Measurements from ENCODE around the gene ADCY1. TPM values are rescaled to one million over a fixed set of nuclear protein-coding genes. Genes with fewer than 3 reads are reported as not detected.

The ADCY1 gene
- total and polyA plus RNA-seq, 3 donors from 2014 or later, result 6.6 to 14.1 (median 13.7) TPM

DNA sequence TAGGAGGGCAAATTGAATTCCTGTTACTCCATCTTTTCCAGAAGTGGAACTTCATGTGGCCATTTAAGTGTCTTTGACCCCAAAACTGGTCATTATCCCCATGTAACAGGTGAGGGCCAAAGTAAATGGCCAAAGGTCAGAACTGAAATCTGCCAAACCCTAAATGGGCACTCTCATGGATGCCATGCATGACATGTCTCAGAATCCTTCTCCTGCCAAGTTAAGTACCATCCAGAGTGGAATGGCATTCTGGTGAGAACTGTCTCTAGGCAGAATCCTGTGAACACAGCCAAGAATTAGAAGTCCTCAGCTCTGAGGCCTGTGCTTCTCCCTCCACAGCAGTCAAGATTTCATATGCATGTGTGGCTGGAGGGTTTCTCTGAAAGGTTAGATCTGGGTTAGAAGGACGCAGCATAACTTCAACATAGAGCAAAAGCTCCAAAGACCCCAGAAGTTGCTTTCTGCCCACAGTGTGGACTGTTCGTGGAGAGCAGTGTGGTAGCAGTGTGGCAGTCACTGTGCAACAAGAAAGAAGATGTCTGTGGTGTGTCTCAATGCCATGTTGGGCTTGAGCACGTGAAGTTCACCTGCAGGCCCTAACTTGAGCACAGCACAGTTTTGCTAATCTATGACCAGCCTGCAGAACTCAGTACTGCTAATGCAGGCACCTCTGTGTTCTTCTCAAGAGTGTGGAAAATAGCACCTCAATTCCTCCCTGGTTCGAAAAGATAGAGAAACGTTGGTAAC, 121.3 kb downstream of the ADCY1 start:
- no peaks in the 10 kb centered on the region for H3K36me3 ChIP-seq (ENCODE audit: low read depth, missing control alignments)
- DNase-seq, result no peak
- H3K9me3 ChIP-seq, result no peaks in the 10 kb centered on the region
- intact Hi-C loops (cut with DNase I; ENCODE audit: low total_unique reads), result no loop called here
- H3K27ac ChIP-seq, result no peak overlapping the region
- H3K4me3 ChIP-seq, result no peak overlapping the region
- TF ChIP-seq, protein P1, sequence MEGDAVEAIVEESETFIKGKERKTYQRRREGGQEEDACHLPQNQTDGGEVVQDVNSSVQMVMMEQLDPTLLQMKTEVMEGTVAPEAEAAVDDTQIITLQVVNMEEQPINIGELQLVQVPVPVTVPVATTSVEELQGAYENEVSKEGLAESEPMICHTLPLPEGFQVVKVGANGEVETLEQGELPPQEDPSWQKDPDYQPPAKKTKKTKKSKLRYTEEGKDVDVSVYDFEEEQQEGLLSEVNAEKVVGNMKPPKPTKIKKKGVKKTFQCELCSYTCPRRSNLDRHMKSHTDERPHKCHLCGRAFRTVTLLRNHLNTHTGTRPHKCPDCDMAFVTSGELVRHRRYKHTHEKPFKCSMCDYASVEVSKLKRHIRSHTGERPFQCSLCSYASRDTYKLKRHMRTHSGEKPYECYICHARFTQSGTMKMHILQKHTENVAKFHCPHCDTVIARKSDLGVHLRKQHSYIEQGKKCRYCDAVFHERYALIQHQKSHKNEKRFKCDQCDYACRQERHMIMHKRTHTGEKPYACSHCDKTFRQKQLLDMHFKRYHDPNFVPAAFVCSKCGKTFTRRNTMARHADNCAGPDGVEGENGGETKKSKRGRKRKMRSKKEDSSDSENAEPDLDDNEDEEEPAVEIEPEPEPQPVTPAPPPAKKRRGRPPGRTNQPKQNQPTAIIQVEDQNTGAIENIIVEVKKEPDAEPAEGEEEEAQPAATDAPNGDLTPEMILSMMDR (IDR thresholded peaks at IDR 0.05), result no peak
- no peak for TF ChIP-seq POLR2A (IDR thresholded peaks at IDR 0.05)
- H3K27me3 ChIP-seq, result no peaks in the 10 kb centered on the region
- 85 to 87% methylated on average over 5 of the region's 5 CpGs for WGBS, 2 donors
- no peaks in the 10 kb centered on the region for H3K4me1 ChIP-seq

DNA sequence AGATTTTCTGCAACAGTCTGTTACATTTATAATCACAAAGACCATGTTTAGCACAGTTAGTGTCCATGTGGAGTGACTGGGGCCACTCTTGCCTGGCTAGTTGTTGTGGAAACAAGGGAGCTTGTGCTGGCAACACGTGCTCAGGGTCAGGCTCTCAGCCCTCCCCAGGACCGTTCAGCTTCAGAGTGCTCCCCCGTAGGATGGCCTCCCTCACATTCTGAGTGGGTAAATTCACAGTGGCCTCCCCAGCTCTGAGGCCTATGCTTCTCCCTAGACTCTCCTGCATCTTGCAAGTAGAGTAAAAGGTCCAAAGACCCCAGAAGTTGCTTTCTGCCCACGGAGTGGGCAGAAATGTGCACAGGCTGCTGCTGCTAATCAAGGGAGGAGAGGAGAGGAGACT, 122.3 kb downstream of the ADCY1 start:
- Histone ChIP-seq H3K36me3 (ENCODE audit: low read depth, missing control alignments) (no peaks in the 10 kb centered on the region), H3K27me3 (no peaks in the 10 kb centered on the region), H3K27ac (no peak overlapping the region), H3K4me3 (no peak overlapping the region), H3K9me3 (no peaks in the 10 kb centered on the region), H3K4me1 (no peaks in the 10 kb centered on the region)
- 54 to 66% methylated on average over 4 of the region's 4 CpGs for WGBS, 2 donors
- no peak for TF ChIP-seq POLR2A (IDR thresholded peaks at IDR 0.05)
- TF ChIP-seq, protein P1 (IDR thresholded peaks at IDR 0.05), result no peak
- intact Hi-C loops (cut with DNase I; ENCODE audit: low total_unique reads), result no loop called here
- peak; percentile 12 for DNase-seq

DNA sequence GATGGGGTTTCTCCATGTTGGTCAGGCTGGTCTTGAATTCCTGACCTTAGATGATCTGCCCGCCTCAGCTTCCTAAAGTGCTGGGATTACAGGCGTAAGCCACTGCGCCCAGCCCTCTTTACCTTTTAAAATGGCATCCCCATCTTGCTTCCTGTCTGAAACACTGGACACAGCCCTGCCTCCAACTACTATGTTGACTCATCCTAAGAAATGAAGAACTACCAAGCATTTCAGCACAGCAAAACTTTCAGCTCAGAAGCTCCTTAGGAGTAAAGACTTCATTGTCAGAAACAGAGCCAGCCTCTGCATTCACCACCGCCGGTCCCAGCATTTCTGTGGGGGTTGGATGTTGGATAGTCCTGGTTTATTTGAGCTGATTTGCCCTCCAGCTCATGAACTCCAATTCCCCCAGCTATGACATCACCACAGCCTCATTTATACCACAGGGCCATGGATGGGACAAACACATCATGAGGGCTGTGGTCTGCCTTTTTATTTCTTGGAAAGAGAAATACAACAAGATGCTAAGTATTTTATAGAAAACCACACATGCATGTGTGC, 123.5 kb downstream of the ADCY1 start:
- no peaks in the 10 kb centered on the region for H3K36me3 ChIP-seq (ENCODE audit: low read depth, missing control alignments)
- WGBS, 2 donors, result 98 to 99% methylated on average over 5 of the region's 5 CpGs
- TF ChIP-seq, protein P1 (IDR thresholded peaks at IDR 0.05), result no peak

DNA sequence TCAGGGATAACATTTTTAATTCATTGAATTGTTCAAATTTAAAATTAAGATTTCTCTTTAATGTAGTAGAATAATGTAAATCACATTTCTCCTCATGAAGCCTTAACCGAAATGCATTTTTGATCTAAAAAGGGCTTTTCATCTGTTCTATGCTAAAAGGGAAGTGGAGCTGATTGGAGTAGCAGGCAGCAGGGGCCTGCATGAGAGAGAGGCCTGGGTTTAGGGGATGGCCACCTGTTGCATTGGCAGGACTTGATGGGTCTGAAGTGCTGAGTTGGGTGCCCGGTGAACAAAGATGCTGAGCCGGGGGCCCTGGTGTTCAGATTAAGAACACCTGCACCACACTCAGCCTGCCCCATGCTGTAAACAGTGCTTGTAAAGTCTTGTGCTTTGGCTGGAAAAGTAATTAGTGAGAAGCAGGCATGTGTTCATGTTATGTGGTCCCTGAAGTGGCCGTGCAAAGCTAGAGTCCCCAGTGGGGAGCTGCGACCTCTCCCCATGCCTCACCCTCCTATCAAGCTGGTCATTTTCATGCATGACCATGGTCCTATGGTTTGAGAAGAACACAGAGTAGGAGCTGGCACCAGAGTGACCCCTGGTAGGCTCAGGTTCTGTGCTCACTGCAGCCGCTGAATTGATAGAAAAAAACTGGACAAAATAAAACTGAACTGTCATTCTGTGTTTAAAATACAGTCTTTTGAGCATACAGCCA, 124.3 kb downstream of the ADCY1 start:
- TF ChIP-seq, protein P1 (IDR thresholded peaks at IDR 0.05), result no peak
- TF ChIP-seq POLR2A (IDR thresholded peaks at IDR 0.05), result no peak
- Histone ChIP-seq H3K9me3 (no peaks in the 10 kb centered on the region), H3K36me3 (ENCODE audit: low read depth, missing control alignments) (no peaks in the 10 kb centered on the region), H3K27me3 (no peaks in the 10 kb centered on the region), H3K4me3 (no peak overlapping the region), H3K27ac (no peak overlapping the region), H3K4me1 (no peaks in the 10 kb centered on the region)
- DNase-seq, result peak; percentile 5
- WGBS, 2 donors, result 90 to 98% methylated on average over 6 of the region's 6 CpGs
- intact Hi-C loops (cut with DNase I; ENCODE audit: low total_unique reads), result no loop called here

More for the DNA sequence above, 123.5 kb downstream of the ADCY1 start:
- no peak for DNase-seq
- H3K27ac ChIP-seq, result no peak overlapping the region
- no peak overlapping the region for H3K4me3 ChIP-seq
- H3K27me3 ChIP-seq, result no peaks in the 10 kb centered on the region
- intact Hi-C loops (cut with DNase I; ENCODE audit: low total_unique reads), result no loop called here
- no peaks in the 10 kb centered on the region for H3K4me1 ChIP-seq
- H3K9me3 ChIP-seq, result no peaks in the 10 kb centered on the region
